Activated naive CD8-positive, alpha-beta T cell treated with anti-CD3 and anti-CD28 coated beads, Interleukin-2, amount 10 ng/mL, durations not matched to agents 7 days and 5 days (primary cell): ENCODE measurements around the gene BARX2. TPM values are rescaled to one million over a fixed set of nuclear protein-coding genes. Genes with fewer than 3 reads are reported as not detected.

Source experiments
- ATAC-seq: fragments of 150-1000 bp; cut with Tn5 transposase; one replicate; pipeline ENCODE4 v1.10.0; 2021; ENCODE audit warnings: low read depth, moderate library complexity
- POLR2A ChIA-PET: fragments of 350-600 bp; sonication (Branson Sonifier 250); formaldehyde crosslinking; loops from one replicate; lab custom pipeline; 2021; ENCODE audit warnings: antibody characterized with exemption; lab: Charles Lee
- DNase-seq: peaks from one replicate; pipeline ENCODE4 v3.0.0; 2021
- H3K27ac Mint-ChIP-seq: one replicate; pipeline ENCODE4 v1.8.0; 2022; ENCODE audit warnings: mild to moderate bottlenecking, mixed read lengths
- H3K27me3 Mint-ChIP-seq: one replicate; pipeline ENCODE4 v1.8.0; 2022; ENCODE audit warnings: mild to moderate bottlenecking, moderate library complexity, mixed read lengths
- H3K36me3 Mint-ChIP-seq: one replicate; pipeline ENCODE4 v1.8.0; 2021; ENCODE audit warnings: mild to moderate bottlenecking, mixed read lengths
- H3K4me1 Mint-ChIP-seq: one replicate; pipeline ENCODE4 v1.8.0; 2021; ENCODE audit warnings: mixed read lengths
- H3K4me3 Mint-ChIP-seq: one replicate; pipeline ENCODE4 v1.8.0; 2022; ENCODE audit warnings: mild to moderate bottlenecking, moderate library complexity, mixed read lengths
- H3K9me3 Mint-ChIP-seq: one replicate; pipeline ENCODE4 v1.8.0; 2021; ENCODE audit warnings: mixed read lengths
- total RNA-seq, 2 experiments: library from RNA; stranded (reverse); gene quantifications; one replicate each; pipeline ENCODE4 v1.2.3, GENCODE V29; 2021

BARX2 gene
- total RNA-seq, 2 experiments from 2014 or later: not detected

DNA sequence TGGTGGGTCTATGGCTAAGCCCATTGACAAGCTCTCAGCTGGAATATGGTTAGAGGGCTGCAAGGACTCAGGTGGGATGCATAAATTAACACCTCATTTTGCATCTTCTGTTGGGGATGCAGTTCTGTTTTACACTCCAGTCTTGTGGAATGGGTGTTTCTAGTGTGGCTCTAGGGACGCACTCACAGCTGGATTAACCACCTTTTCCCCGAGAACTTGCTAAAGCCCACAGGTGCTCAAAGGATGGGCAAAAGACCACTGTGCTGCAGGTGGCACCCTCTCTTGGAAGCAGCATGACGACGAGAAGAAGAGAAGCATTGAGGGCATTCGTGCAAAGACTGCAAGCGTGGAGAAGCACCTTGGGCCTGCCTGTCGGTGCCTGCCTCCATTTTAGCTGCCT is 6.9 kb downstream of the BARX2 start:
- Mint-ChIP-seq H3K36me3 (no peaks in the 10 kb centered on the region), H3K4me1 (no peaks in the 10 kb centered on the region), H3K9me3 (no peaks in the 10 kb centered on the region), H3K27me3 (peaks cover 35% of the 10 kb centered on the region), H3K27ac (no peak overlapping the region), H3K4me3 (no peak overlapping the region)
- no peak for ATAC-seq
- POLR2A ChIA-PET: no interaction called here
- DNase-seq: no peak

DNA sequence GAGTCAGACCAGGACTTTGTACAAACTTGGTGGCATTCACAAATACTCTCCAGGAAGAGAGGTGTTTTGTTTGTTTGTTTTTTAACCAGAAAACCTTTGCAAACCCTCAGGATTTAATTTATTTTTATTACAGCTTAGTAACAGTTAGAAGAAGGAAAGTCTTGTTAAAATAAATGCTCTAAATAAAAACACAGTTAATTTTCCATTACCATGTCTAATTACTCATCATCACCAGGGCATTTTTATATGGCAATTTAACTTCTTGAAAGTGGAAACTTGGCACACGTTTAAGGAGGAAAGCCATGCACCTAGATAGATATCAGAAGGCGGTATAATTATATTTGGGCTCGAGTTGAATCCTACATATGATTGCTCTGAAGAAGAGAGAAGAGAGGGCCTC is 7.4 kb downstream of the BARX2 start:
- H3K9me3 Mint-ChIP-seq: no peaks in the 10 kb centered on the region
- POLR2A ChIA-PET: no interaction called here
- H3K27me3 Mint-ChIP-seq: peaks cover 30% of the 10 kb centered on the region

DNA sequence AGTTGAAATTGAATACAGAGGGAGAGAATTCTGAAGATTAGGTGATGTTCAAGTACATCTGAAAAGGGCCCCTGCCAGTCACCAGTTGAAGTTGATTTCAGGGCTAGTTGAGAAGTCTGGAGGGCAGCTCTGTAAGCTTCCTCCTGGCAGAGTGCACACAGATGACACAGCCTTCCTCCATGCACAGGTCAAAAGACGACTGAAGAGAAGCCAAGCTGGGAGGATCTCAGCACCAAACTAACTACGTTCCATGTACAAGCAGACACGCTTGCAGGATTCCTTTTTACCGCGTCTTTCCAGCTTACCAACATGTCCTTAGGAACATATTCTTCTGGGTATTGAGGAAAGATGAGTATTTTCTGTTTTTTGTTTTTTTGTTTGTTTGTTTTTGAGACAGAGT is 7.9 kb downstream of the BARX2 start:
- Mint-ChIP-seq H3K4me1 (no peaks in the 10 kb centered on the region), H3K27ac (no peak overlapping the region), H3K27me3 (peaks cover 25% of the 10 kb centered on the region), H3K4me3 (no peak overlapping the region), H3K36me3 (no peaks in the 10 kb centered on the region), H3K9me3 (no peaks in the 10 kb centered on the region)
- POLR2A ChIA-PET: no interaction called here
- ATAC-seq: no peak
- DNase-seq: no peak

More for the DNA sequence above, 7.4 kb downstream of the BARX2 start:
- ATAC-seq (no peak), DNase-seq (no peak)
- Mint-ChIP-seq H3K4me1 (no peaks in the 10 kb centered on the region), H3K4me3 (no peak overlapping the region), H3K27ac (no peak overlapping the region), H3K36me3 (no peaks in the 10 kb centered on the region)

DNA sequence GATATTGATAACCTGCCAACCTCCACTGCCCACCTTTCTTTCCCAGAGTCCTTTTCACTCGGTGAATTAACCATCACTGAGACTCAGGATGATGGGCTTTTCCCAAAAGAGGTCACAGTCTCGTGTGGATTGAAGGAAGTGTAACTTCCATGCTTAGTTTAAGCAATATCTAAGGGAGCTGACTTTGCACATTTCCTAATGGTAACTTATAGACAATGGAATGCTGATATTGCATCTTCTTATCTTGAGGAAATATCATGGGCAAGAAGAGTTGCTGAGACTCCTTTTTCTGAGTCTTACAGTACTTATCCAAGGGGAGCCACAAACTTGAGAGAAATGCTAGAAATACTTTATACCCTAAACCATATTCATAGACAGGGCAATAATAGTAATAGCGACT is 8.8 kb downstream of the BARX2 start:
- POLR2A ChIA-PET: no interaction called here
- no peaks in the 10 kb centered on the region for H3K4me1 Mint-ChIP-seq
- H3K36me3 Mint-ChIP-seq: no peaks in the 10 kb centered on the region
- DNase-seq: no peak
- H3K9me3 Mint-ChIP-seq: no peaks in the 10 kb centered on the region
- no peak overlapping the region for H3K4me3 Mint-ChIP-seq
- ATAC-seq: no peak
- H3K27me3 Mint-ChIP-seq: peaks cover 19% of the 10 kb centered on the region
- no peak overlapping the region for H3K27ac Mint-ChIP-seq

DNA sequence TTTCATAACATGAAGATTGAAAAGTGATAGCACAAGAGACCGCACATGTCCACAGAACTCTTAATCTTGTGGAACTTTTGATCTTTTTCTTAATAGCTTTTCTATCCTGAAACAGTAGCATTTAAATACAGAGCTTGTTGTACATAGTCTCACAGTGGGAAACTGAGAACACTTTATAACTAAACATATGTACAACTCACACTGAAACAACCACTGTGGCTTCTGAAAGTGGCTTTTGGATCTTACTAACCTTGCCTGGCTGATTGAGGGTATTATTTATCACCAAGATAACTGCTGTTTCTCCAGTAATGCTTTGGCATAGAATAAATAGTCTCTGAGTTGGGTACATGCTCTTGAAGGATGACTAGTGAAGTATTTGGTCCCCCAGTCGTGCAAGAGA is 10.2 kb downstream of the BARX2 start:
- DNase-seq: no peak
- no peak for ATAC-seq
- H3K4me3 Mint-ChIP-seq: no peak overlapping the region
- H3K4me1 Mint-ChIP-seq: no peaks in the 10 kb centered on the region
- H3K36me3 Mint-ChIP-seq: no peaks in the 10 kb centered on the region
- POLR2A ChIA-PET: no interaction called here
- peaks cover 18% of the 10 kb centered on the region for H3K27me3 Mint-ChIP-seq
- H3K9me3 Mint-ChIP-seq: no peaks in the 10 kb centered on the region
- H3K27ac Mint-ChIP-seq: no peak overlapping the region

DNA sequence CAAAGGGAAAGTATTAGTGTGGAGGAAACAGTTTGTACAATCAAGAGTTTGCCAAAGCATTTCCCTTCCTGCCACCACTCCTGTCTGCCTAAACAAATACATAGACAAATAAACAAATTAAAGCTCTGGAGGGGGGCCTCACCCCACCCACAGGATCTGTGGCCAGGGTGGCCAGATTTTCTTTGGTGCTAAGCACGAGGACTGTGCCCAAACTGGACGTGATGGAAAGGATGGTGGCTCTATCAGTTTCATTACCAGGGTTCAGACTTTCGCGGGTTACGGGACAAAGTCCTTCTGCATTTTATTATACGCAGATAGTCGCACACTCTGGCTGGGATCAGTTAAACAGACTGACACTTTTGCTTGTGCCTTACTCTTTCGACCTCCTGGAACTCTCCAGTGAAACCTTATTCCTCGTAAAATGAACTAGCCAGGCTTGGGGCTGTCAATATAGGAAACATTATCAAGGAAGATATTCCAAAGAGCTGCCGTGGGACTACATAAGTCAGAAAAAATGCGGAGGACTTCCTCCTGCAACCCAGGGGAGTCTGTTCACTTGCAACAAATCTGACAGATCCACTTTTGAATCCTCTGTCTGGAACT is 11.2 kb downstream of the BARX2 start:
- ATAC-seq (no peak), DNase-seq (no peak)
- H3K4me3 Mint-ChIP-seq: no peak overlapping the region
- no peaks in the 10 kb centered on the region for H3K4me1 Mint-ChIP-seq
- POLR2A ChIA-PET: no interaction called here
- peaks cover 14% of the 10 kb centered on the region for H3K27me3 Mint-ChIP-seq
- H3K27ac Mint-ChIP-seq: no peak overlapping the region
- H3K36me3 Mint-ChIP-seq: no peaks in the 10 kb centered on the region
- H3K9me3 Mint-ChIP-seq: no peaks in the 10 kb centered on the region

DNA sequence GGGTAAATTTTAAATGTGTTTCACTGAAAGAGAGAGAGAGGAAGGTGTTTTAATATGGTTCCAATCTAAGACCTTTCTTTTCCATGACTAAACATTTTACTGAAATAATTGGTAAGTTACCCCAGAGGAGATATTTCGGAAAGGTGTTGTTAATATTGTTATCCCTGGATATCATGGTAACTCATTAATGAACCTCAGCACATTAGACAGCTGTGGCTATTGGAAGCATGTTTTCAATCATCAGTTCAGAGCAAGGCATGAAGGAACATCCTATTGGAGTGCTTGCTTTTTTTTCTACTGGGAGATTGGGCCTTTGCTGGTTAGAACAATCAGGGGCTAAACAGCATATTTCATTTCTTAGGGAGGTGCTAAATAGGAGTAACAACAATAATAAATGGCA is 11.8 kb downstream of the BARX2 start:
- DNase-seq: no peak
- H3K27ac Mint-ChIP-seq: no peak overlapping the region
- H3K4me3 Mint-ChIP-seq: no peak overlapping the region
- ATAC-seq: no peak
- peaks cover 14% of the 10 kb centered on the region for H3K27me3 Mint-ChIP-seq
- H3K36me3 Mint-ChIP-seq: no peaks in the 10 kb centered on the region
- POLR2A ChIA-PET: no interaction called here
- no peaks in the 10 kb centered on the region for H3K9me3 Mint-ChIP-seq
- H3K4me1 Mint-ChIP-seq: no peaks in the 10 kb centered on the region

DNA sequence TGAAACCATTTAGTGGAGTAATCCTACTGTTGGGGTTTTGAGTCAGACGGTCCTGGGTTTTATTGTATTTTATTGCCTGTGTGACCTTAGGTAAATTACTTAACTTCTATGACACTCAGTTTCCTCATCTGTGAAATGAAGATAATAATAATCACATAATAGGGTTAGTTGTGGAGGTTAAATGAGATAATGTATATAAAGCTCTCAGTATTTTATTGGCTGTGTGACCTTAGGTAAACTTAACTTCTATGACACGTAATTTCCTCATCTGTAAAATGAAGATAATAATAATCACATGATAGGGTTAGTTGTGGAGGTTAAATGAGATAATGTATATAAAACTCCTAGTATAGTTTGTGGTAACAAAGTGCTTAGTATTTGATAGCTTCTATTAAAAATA is 13.2 kb downstream of the BARX2 start:
- POLR2A ChIA-PET: no interaction called here
- no peak for ATAC-seq
- no peak for DNase-seq
- no peak overlapping the region for H3K27ac Mint-ChIP-seq
- no peaks in the 10 kb centered on the region for H3K4me1 Mint-ChIP-seq
- no peak overlapping the region for H3K4me3 Mint-ChIP-seq
- no peaks in the 10 kb centered on the region for H3K9me3 Mint-ChIP-seq
- no peaks in the 10 kb centered on the region for H3K36me3 Mint-ChIP-seq
- H3K27me3 Mint-ChIP-seq: peaks cover 15% of the 10 kb centered on the region

DNA sequence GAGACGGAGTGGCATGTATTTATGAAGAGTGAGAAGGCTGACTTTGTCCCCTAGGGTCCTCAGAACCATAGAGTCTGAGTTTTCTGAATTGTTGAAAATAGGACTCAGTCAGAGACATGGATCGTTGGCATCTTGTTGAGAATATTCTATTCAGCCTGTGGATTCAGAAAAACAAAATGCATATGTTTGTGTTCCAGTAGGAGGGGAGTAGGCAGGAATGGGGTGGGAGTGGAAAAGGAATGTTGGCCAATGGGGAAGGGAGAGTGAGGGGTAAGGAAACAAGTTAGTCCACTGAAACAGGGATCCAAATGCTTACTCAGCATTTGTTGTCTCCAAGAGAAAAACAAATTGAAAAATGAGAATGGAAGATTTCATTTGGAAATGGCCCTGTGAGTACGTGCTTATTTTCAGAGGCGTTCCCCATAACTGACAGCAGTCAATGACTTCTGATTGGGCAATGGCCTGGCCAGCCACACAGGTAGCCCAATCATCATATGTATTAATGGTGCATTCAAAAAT is 14.7 kb downstream of the BARX2 start:
- Mint-ChIP-seq H3K27me3 (peaks cover 11% of the 10 kb centered on the region), H3K36me3 (no peaks in the 10 kb centered on the region), H3K27ac (no peak overlapping the region), H3K4me3 (no peak overlapping the region), H3K4me1 (no peaks in the 10 kb centered on the region), H3K9me3 (no peaks in the 10 kb centered on the region)
- POLR2A ChIA-PET: no interaction called here
- DNase-seq: no peak
- ATAC-seq: no peak

DNA sequence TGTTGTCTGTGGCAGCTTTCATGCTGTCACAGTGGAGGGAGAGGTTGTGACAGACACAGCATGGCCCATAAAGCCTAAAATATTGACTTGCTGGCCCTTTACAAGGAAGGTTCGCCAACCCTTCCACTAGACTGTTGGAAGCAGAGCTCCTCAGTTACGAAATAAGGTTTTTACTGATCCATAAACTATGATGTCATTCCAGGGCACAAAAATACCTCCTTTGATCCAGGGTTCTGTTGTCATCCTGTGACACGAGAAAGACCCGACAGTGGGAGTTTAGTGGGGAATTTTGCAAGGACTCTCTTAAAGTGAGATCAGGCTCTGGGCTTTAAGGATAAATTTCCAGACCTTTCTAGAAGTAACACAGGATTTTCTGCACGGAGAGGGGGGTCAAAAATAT is 15.7 kb downstream of the BARX2 start:
- no peak overlapping the region for H3K4me3 Mint-ChIP-seq
- POLR2A ChIA-PET: no interaction called here
- H3K27ac Mint-ChIP-seq: no peak overlapping the region
- no peak for DNase-seq
- no peaks in the 10 kb centered on the region for H3K36me3 Mint-ChIP-seq
- no peaks in the 10 kb centered on the region for H3K4me1 Mint-ChIP-seq
- H3K27me3 Mint-ChIP-seq: peaks cover 11% of the 10 kb centered on the region
- no peaks in the 10 kb centered on the region for H3K9me3 Mint-ChIP-seq
- no peak for ATAC-seq

DNA sequence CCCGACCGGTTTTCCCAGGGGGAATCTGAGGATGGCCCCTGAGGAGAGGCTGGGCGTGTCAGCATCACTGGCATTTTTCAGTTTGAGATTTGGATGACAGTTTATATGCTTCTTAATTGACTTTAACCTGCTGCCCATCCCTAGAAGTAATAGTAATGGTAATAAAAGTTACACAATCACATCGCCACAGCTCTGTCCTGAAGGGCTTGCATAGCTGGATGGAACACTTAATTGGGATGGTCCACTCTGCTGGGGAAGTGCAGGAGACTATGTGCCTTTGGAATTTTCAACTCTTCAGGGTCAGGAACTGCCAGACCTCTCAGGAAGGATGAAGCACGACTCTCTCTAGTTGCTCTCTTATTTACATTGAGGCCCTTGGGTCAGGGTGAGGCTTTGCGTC is 16.2 kb downstream of the BARX2 start:
- Mint-ChIP-seq H3K9me3 (no peaks in the 10 kb centered on the region), H3K36me3 (no peaks in the 10 kb centered on the region), H3K27ac (no peak overlapping the region), H3K4me1 (no peaks in the 10 kb centered on the region), H3K4me3 (no peak overlapping the region), H3K27me3 (peaks cover 11% of the 10 kb centered on the region)
- no peak for ATAC-seq
- no peak for DNase-seq
- POLR2A ChIA-PET: no interaction called here

DNA sequence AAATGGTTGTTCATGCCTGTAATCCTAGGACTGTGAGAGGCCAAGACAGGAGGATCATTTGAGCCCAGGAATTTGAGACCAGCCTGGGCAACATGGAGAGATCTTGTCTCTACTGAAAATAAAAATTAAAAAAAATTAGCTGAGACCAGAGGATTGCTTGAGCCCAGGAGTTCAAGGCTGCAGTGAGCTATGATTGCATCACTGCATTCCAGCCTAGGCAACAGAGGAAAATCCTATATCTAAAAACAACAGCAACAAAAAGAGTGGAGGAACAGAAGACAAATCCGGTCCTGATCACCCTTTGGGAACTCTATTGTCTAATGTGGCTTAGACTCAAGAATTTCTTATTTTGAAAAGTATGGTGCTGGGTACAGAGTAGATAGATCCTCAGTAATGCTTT is 17.3 kb downstream of the BARX2 start:
- H3K9me3 Mint-ChIP-seq: no peaks in the 10 kb centered on the region
- no peak for ATAC-seq
- peaks cover 11% of the 10 kb centered on the region for H3K27me3 Mint-ChIP-seq
- H3K4me1 Mint-ChIP-seq: no peaks in the 10 kb centered on the region
- DNase-seq: no peak
- no peak overlapping the region for H3K4me3 Mint-ChIP-seq
- H3K27ac Mint-ChIP-seq: no peak overlapping the region
- H3K36me3 Mint-ChIP-seq: no peaks in the 10 kb centered on the region
- POLR2A ChIA-PET: no interaction called here

DNA sequence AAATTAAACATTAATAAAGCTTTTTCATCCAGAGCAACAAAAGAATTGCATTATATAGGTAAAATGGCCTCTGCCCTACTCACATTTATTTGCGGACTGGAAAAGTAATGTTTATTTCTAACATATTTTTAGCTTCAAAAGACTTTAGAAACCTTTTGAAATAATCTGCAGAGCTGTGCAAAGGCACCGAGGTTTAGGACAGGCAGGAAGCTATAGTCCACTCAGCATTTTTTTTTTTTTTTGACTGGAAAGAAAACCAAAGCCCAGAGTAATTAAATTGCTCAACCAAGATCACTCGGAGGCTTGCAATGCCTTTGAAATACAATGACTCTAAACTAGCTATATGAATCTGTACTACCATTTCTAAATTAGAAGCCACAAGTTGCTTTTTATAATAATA is 19.1 kb downstream of the BARX2 start:
- POLR2A ChIA-PET: no interaction called here

DNA sequence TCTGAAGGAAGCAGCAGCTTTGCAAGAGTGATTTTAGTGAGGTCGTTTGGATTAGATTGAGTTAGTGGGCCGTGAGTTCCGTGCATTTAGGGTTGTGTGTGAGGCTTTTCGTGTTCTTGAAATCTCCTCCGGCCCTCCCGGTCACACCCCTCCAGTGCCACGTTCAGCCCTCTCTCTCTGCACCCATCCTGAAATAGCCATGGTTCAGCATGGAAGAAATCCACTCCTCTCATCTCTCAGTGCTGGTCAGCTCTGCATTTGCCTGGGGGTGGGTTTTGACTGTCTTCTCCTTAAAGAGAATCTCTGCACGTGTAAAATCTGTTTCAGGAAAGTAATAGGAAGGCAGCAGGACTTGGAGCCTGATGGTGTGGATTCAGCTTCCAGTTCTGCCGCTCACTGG is 19.8 kb downstream of the BARX2 start:
- Mint-ChIP-seq H3K4me3 (no peak overlapping the region), H3K36me3 (no peaks in the 10 kb centered on the region), H3K9me3 (no peaks in the 10 kb centered on the region), H3K4me1 (no peaks in the 10 kb centered on the region), H3K27ac (no peak overlapping the region), H3K27me3 (peaks cover 4% of the 10 kb centered on the region)
- ATAC-seq: no peak
- no peak for DNase-seq
- POLR2A ChIA-PET: no interaction called here

More for the DNA sequence above, 19.1 kb downstream of the BARX2 start:
- Mint-ChIP-seq H3K36me3 (no peaks in the 10 kb centered on the region), H3K27ac (no peak overlapping the region), H3K4me1 (no peaks in the 10 kb centered on the region), H3K27me3 (peaks cover 9% of the 10 kb centered on the region), H3K9me3 (no peaks in the 10 kb centered on the region), H3K4me3 (no peak overlapping the region)
- no peak for DNase-seq
- ATAC-seq: no peak

DNA sequence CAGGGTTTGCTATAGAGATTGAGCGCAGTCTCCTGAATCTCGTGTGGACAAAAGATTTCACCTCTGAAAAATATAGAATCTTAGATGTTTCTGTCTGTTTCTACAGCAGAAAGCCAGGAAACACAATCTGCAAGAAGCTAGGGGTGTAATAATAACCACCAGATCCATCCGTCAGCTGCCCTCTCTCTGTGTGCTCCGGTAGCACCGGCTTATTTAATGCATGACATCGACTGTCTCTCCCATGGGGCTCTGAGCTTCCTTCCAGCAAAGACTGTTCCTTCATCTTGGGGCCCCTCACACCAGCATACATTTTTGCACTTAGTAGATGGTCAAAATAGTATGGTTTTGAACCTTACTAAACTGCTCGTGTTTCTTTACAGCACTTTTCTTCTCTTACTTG is 20.2 kb downstream of the BARX2 start:
- Mint-ChIP-seq H3K36me3 (no peaks in the 10 kb centered on the region), H3K27ac (no peak overlapping the region), H3K9me3 (no peaks in the 10 kb centered on the region), H3K4me3 (no peak overlapping the region), H3K4me1 (no peaks in the 10 kb centered on the region), H3K27me3 (peaks cover 4% of the 10 kb centered on the region)
- no peak for DNase-seq
- no peak for ATAC-seq
- POLR2A ChIA-PET: no interaction called here
